Measurements from ENCODE around the gene KSR1.
A peak's percentile ranks its signal among the peaks of the same experiment; 100 is the strongest.

KSR1 gene

DNA sequence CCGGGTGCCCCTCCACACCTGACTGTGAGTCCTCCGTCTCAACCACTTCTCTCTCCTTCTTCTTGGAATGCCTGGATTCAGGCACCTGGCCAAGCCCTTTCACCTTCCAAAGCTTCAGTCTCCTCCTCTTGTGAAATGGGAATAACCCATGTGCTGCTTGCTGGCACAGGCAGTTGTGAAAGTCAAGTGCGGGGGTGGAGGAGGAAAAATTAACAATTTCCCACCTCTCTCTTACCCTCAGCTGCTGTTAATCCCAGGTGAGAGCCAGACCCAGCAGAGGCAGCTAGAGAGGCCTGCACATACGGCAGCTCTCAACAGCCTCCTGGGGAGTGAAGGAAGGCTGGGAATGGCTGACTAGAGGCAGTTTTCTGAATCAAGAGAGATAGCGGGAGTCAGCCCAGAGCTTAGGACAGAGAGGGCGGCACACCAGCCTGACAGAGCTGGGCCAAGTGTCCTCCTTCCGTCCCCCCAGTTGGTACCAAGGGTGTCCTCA lies 96.8 kb downstream of the KSR1 start:
- Histone ChIP-seq H3K27ac (ENCODE audit: low read depth, low read length) (peak overlapping the region; percentile 86), H3K4me3 (ENCODE audit: low read depth in 1 of 5, low read length in 5 of 5) (peak overlapping the region in 1 of 5 donors; percentile 8), H3K9me3 (ENCODE audit: control insufficient read depth in 5 of 5, low read length in 5 of 5) (no peaks in the 10 kb centered on the region), H3K27me3 (ENCODE audit: control insufficient read depth in 5 of 5, insufficient read depth in 4 of 5, low read length in 5 of 5) (no peaks in the 10 kb centered on the region), H3K9ac (ENCODE audit: low read length in 5 of 5) (peak overlapping the region in 4 of 5 donors; percentile 51 to 63 (median 58)), H3K4me1 (ENCODE audit: control insufficient read depth in 5 of 5, insufficient read depth in 5 of 5, low read length in 5 of 5) (peaks cover 10 to 81% (median 63%) of the 10 kb centered on the region in 5 donors), H3K36me3 (ENCODE audit: control insufficient read depth in 5 of 5, insufficient read depth in 5 of 5, low read length in 5 of 5) (no peaks in the 10 kb centered on the region)

DNA sequence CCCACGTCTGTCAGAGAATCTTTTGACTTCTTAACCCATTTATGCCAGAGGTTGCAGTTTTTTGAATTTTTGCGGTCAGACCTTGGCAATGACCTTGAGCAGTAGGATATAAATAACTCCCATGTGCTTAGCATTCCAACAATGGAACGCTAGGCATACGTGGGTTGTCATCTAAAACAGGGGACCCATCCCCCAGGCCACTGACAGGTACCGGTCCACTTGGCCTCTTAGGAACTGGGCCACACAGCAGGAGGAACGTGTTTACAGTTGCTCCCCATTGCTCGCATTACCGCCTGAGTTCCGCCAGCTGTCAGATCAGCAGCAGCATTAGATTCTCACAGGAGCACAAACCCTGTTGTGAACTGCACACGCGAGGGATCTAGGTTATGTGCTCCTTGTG lies 97.9 kb downstream of the KSR1 start:
- H3K27me3 ChIP-seq (ENCODE audit: control insufficient read depth in 5 of 5, insufficient read depth in 4 of 5, low read length in 5 of 5) = no peaks in the 10 kb centered on the region
- H3K9me3 ChIP-seq (ENCODE audit: control insufficient read depth in 5 of 5, low read length in 5 of 5) = no peaks in the 10 kb centered on the region
- H3K4me3 ChIP-seq (ENCODE audit: low read depth in 1 of 5, low read length in 5 of 5) = no peak overlapping the region
- H3K9ac ChIP-seq (ENCODE audit: low read length in 5 of 5) = peak overlapping the region in 2 of 5 donors; percentile 55 to 59
- peak overlapping the region; percentile 86 for H3K27ac ChIP-seq (ENCODE audit: low read depth, low read length)
- peaks cover 12 to 87% (median 70%) of the 10 kb centered on the region in 5 donors for H3K4me1 ChIP-seq (ENCODE audit: control insufficient read depth in 5 of 5, insufficient read depth in 5 of 5, low read length in 5 of 5)
- H3K36me3 ChIP-seq (ENCODE audit: control insufficient read depth in 5 of 5, insufficient read depth in 5 of 5, low read length in 5 of 5) = no peaks in the 10 kb centered on the region

GRCh38 chr17:27554911-27555310 lies 98.7 kb downstream of the KSR1 start:
- no peaks in the 10 kb centered on the region for H3K27me3 ChIP-seq (ENCODE audit: control insufficient read depth in 5 of 5, insufficient read depth in 4 of 5, low read length in 5 of 5)
- no peak overlapping the region for H3K9ac ChIP-seq (ENCODE audit: low read length in 5 of 5)
- no peaks in the 10 kb centered on the region for H3K9me3 ChIP-seq (ENCODE audit: control insufficient read depth in 5 of 5, low read length in 5 of 5)
- no peak overlapping the region for H3K27ac ChIP-seq (ENCODE audit: low read depth, low read length)
- H3K4me1 ChIP-seq (ENCODE audit: control insufficient read depth in 5 of 5, insufficient read depth in 5 of 5, low read length in 5 of 5) = peaks cover 18 to 87% (median 70%) of the 10 kb centered on the region in 5 donors
- H3K4me3 ChIP-seq (ENCODE audit: low read depth in 1 of 5, low read length in 5 of 5) = no peak overlapping the region
- no peaks in the 10 kb centered on the region for H3K36me3 ChIP-seq (ENCODE audit: control insufficient read depth in 5 of 5, insufficient read depth in 5 of 5, low read length in 5 of 5)

- Histone ChIP-seq H3K27ac (ENCODE audit: low read depth, low read length) (no peak overlapping the region), H3K27me3 (ENCODE audit: control insufficient read depth in 5 of 5, insufficient read depth in 4 of 5, low read length in 5 of 5) (no peaks in the 10 kb centered on the region), H3K36me3 (ENCODE audit: control insufficient read depth in 5 of 5, insufficient read depth in 5 of 5, low read length in 5 of 5) (no peaks in the 10 kb centered on the region), H3K9ac (ENCODE audit: low read length in 5 of 5) (no peak overlapping the region), H3K4me1 (ENCODE audit: control insufficient read depth in 5 of 5, insufficient read depth in 5 of 5, low read length in 5 of 5) (peaks cover 22 to 87% (median 71%) of the 10 kb centered on the region in 5 donors), H3K9me3 (ENCODE audit: control insufficient read depth in 5 of 5, low read length in 5 of 5) (no peaks in the 10 kb centered on the region), H3K4me3 (ENCODE audit: low read depth in 1 of 5, low read length in 5 of 5) (no peak overlapping the region)
These were observed 99.1 kb downstream of the KSR1 start for GRCh38 chr17:27555339-27555738.

DNA sequence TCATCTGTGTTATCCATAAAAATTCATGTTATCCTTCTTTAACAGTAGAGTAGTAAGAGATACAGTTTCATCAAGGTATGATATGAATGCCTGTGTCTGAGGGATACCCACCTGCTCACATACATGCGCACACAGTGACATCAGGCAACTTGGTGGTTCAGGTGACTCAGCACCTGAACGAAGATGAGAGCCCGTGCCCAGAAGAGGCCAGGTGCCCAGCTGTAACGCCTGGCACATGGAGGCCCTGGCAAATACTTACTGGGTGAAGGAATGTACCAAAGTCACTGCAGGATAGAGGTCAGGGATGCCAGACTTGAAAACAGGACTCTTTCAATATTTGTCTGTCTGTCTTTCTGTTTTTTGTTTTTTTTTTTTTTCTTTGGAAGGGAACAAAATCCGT lies 102.1 kb downstream of the KSR1 start:
- Histone ChIP-seq H3K4me3 (ENCODE audit: low read depth in 1 of 5, low read length in 5 of 5) (no peak overlapping the region), H3K4me1 (ENCODE audit: control insufficient read depth in 5 of 5, insufficient read depth in 5 of 5, low read length in 5 of 5) (peaks cover 16 to 72% (median 65%) of the 10 kb centered on the region in 5 donors), H3K27me3 (ENCODE audit: control insufficient read depth in 5 of 5, insufficient read depth in 4 of 5, low read length in 5 of 5) (no peaks in the 10 kb centered on the region), H3K27ac (ENCODE audit: low read depth, low read length) (no peak overlapping the region), H3K9me3 (ENCODE audit: control insufficient read depth in 5 of 5, low read length in 5 of 5) (no peaks in the 10 kb centered on the region), H3K9ac (ENCODE audit: low read length in 5 of 5) (no peak overlapping the region), H3K36me3 (ENCODE audit: control insufficient read depth in 5 of 5, insufficient read depth in 5 of 5, low read length in 5 of 5) (no peaks in the 10 kb centered on the region)

- Histone ChIP-seq H3K9me3 (ENCODE audit: control insufficient read depth in 5 of 5, low read length in 5 of 5) (no peaks in the 10 kb centered on the region), H3K4me3 (ENCODE audit: low read depth in 1 of 5, low read length in 5 of 5) (peak overlapping the region in 4 of 5 donors; percentile 49 to 68 (median 66)), H3K27ac (ENCODE audit: low read depth, low read length) (peak overlapping the region; percentile 88), H3K9ac (ENCODE audit: low read length in 5 of 5) (peak overlapping the region in 2 of 5 donors; percentile 32 to 48), H3K4me1 (ENCODE audit: control insufficient read depth in 5 of 5, insufficient read depth in 5 of 5, low read length in 5 of 5) (peaks cover 16 to 65% (median 58%) of the 10 kb centered on the region in 5 donors), H3K27me3 (ENCODE audit: control insufficient read depth in 5 of 5, insufficient read depth in 4 of 5, low read length in 5 of 5) (no peaks in the 10 kb centered on the region), H3K36me3 (ENCODE audit: control insufficient read depth in 5 of 5, insufficient read depth in 5 of 5, low read length in 5 of 5) (no peaks in the 10 kb centered on the region)
These were observed 102.7 kb downstream of the KSR1 start for GRCh38 chr17:27558842-27559505.

GRCh38 chr17:27559506-27560481 lies 103.5 kb downstream of the KSR1 start:
- H3K36me3 ChIP-seq (ENCODE audit: control insufficient read depth in 5 of 5, insufficient read depth in 5 of 5, low read length in 5 of 5) = no peaks in the 10 kb centered on the region
- H3K9me3 ChIP-seq (ENCODE audit: control insufficient read depth in 5 of 5, low read length in 5 of 5) = no peaks in the 10 kb centered on the region
- H3K4me1 ChIP-seq (ENCODE audit: control insufficient read depth in 5 of 5, insufficient read depth in 5 of 5, low read length in 5 of 5) = peaks cover 16 to 65% (median 56%) of the 10 kb centered on the region in 5 donors
- H3K9ac ChIP-seq (ENCODE audit: low read length in 5 of 5) = peak overlapping the region; percentile 32 to 79 (median 48)
- peak overlapping the region; percentile 38 to 68 (median 65) for H3K4me3 ChIP-seq (ENCODE audit: low read depth in 1 of 5, low read length in 5 of 5)
- no peaks in the 10 kb centered on the region for H3K27me3 ChIP-seq (ENCODE audit: control insufficient read depth in 5 of 5, insufficient read depth in 4 of 5, low read length in 5 of 5)
- peak overlapping the region; percentile 88 for H3K27ac ChIP-seq (ENCODE audit: low read depth, low read length)

DNA sequence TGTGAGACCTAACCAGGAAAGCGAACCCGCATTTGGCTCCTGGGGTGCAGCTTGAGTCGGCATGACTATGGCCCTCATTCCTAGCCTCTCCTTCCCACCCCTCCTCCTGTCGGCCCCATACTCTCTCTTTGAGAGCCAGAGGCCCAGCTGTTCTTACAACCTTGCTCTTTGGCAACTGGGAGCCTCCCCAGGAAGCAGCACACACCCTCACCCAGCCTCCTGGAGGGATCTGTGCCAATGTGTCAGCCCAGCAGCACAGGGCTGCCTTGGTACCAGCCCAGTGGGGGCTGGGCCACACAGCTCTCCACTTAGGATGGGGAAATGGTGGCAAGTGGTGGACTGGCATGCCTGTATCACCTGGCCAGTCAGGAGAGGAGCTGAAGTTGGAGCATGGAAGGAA lies 104.4 kb downstream of the KSR1 start:
- Histone ChIP-seq H3K9ac (ENCODE audit: low read length in 5 of 5) (peak overlapping the region in 4 of 5 donors; percentile 10 to 79 (median 29)), H3K27ac (ENCODE audit: low read depth, low read length) (peak overlapping the region; percentile 88), H3K36me3 (ENCODE audit: control insufficient read depth in 5 of 5, insufficient read depth in 5 of 5, low read length in 5 of 5) (no peaks in the 10 kb centered on the region), H3K4me3 (ENCODE audit: low read depth in 1 of 5, low read length in 5 of 5) (peak overlapping the region; percentile 3 to 68 (median 65)), H3K4me1 (ENCODE audit: control insufficient read depth in 5 of 5, insufficient read depth in 5 of 5, low read length in 5 of 5) (peaks cover 16 to 57% (median 48%) of the 10 kb centered on the region in 5 donors), H3K9me3 (ENCODE audit: control insufficient read depth in 5 of 5, low read length in 5 of 5) (no peaks in the 10 kb centered on the region), H3K27me3 (ENCODE audit: control insufficient read depth in 5 of 5, insufficient read depth in 4 of 5, low read length in 5 of 5) (no peaks in the 10 kb centered on the region)

- Histone ChIP-seq H3K4me3 (ENCODE audit: low read depth in 1 of 5, low read length in 5 of 5) (peak overlapping the region in 3 of 5 donors; percentile 13 to 29 (median 19)), H3K9ac (ENCODE audit: low read length in 5 of 5) (peak overlapping the region in 1 of 5 donors; percentile 32), H3K4me1 (ENCODE audit: control insufficient read depth in 5 of 5, insufficient read depth in 5 of 5, low read length in 5 of 5) (peaks cover 20 to 77% (median 45%) of the 10 kb centered on the region in 5 donors), H3K36me3 (ENCODE audit: control insufficient read depth in 5 of 5, insufficient read depth in 5 of 5, low read length in 5 of 5) (no peaks in the 10 kb centered on the region), H3K27ac (ENCODE audit: low read depth, low read length) (peak overlapping the region; percentile 88), H3K9me3 (ENCODE audit: control insufficient read depth in 5 of 5, low read length in 5 of 5) (no peaks in the 10 kb centered on the region), H3K27me3 (ENCODE audit: control insufficient read depth in 5 of 5, insufficient read depth in 4 of 5, low read length in 5 of 5) (no peaks in the 10 kb centered on the region)
These were observed 106.7 kb downstream of the KSR1 start for GRCh38 chr17:27562777-27563455.

All from subcutaneous abdominal adipose tissue (tissue), 5 donors.